Measurements from ENCODE around the gene BICRAL. TPM values are rescaled to one million over a fixed set of nuclear protein-coding genes. Genes with fewer than 3 reads are reported as not detected.

Gene BICRAL
- polyA plus RNA-seq, 1 of the 3 experiments (the other 2 are of a cell fraction) = 5.1 TPM

- TF ChIP-seq USF1 (IDR thresholded peaks at IDR 0.05; ENCODE audit: borderline replicate concordance, low read depth) (no peak), IRF3 (IDR thresholded peaks at IDR 0.05; ENCODE audit: low read depth, low read length) (no peak), JUND (IDR thresholded peaks at IDR 0.05) (no peak), YY1 (IDR thresholded peaks at IDR 0.05; ENCODE audit: low read depth) (peak; percentile 94), FOSL2 (IDR thresholded peaks at IDR 0.05; ENCODE audit: borderline replicate concordance, low read depth) (no peak), SIN3A (IDR thresholded peaks at IDR 0.05; ENCODE audit: borderline replicate concordance, low read depth, low read length) (peak; percentile 75; the same call in 1 of the 2 replicates), PBX3 (IDR thresholded peaks at IDR 0.05) (peak; percentile 18; the same call in 1 of the 2 replicates), GATA2 (CRISPR knock-in tag; IDR thresholded peaks at IDR 0.05) (no peak)
Measured at GRCh38 chr6:42783177-42783875, 1.5 kb downstream of the BICRAL start (continued).

- peaks cover 81% of the 10 kb centered on the region for H3K79me2 ChIP-seq (ENCODE audit: insufficient read depth)
- peaks cover 0 to 7% of the 10 kb centered on the region in 2 experiments for H3K36me3 ChIP-seq (replicated peaks in 1 of 2; ENCODE audit: control insufficient read depth in 1 of 2, insufficient read depth in 2 of 2, low read length in 1 of 2)
- ChIA-PET CTCF (interaction anchor here (1.1 kb wide), 1 partner anchor 42 kb away, joined by 5 read pairs; no protein-coding TSS in a partner anchor), POLR2A (interaction anchor here (0.5 to 4.2 kb wide), 6 partner anchors 8 to 348 kb away, joined by 3 to 59 read pairs (median 6); partner anchors contain the start of gene TBCC)
- peak overlapping the region; percentile 64 to 73 for H3K4me3 ChIP-seq (ENCODE audit: low read depth in 2 of 2, low read length in 1 of 2)
- no peak overlapping the region for H2AFZ ChIP-seq (ENCODE audit: low read depth)
- peaks cover 5% of the 10 kb centered on the region for H3F3A ChIP-seq (replicated peaks; ENCODE audit: insufficient read depth)
- peaks cover 9 to 12% of the 10 kb centered on the region in 2 experiments for H3K4me1 ChIP-seq (ENCODE audit: control insufficient read depth in 1 of 2, insufficient read depth in 2 of 2, low read depth in 1 of 2, low read length in 1 of 2)
- H3K9me2 ChIP-seq = no peaks in the 10 kb centered on the region
- peak overlapping the region; percentile 95 for H3K27ac ChIP-seq (ENCODE audit: low read depth in 2 of 2, low read length in 1 of 2)
- H3K27me3 ChIP-seq (ENCODE audit: insufficient read depth) = no peaks in the 10 kb centered on the region
- no peaks in the 10 kb centered on the region for H3K9me3 ChIP-seq
- no peak for DNase-seq
- WGBS (ENCODE audit: low lambda C conversion rate) = 12% methylated on average over 10 of the region's 10 CpGs
- peak overlapping the region; percentile 82 for H3K4me2 ChIP-seq
- no peak for TF ChIP-seq NRF1 (IDR thresholded peaks at IDR 0.05; ENCODE audit: low read depth, low read length)
- TF ChIP-seq RFX5 (IDR thresholded peaks at IDR 0.05; ENCODE audit: low read length) = no peak
- no peak for TF ChIP-seq TEAD4 (IDR thresholded peaks at IDR 0.05; ENCODE audit: borderline replicate concordance, insufficient read depth)
- TF ChIP-seq MEF2A (IDR thresholded peaks at IDR 0.05; ENCODE audit: borderline replicate concordance, low read depth) = no peak
- H3K9ac ChIP-seq = peak overlapping the region; percentile 99
- H4K20me1 ChIP-seq (ENCODE audit: insufficient read depth) = no peaks in the 10 kb centered on the region
Measured at GRCh38 chr6:42783876-42784642, 2.2 kb downstream of the BICRAL start.
